NCI-H82 treated with DMSO at 0.1 percent for 48 hours (cell line): ENCODE data around the gene POU2AF1.

Experiments
- DNase-seq: peaks from one replicate; lab custom pipeline; 2025; ENCODE audit not compliant: unreplicated experiment; lab: John Stamatoyannopoulos, UW

Gene POU2AF1

GRCh38 chr11:111388420-111388819 lies 9.3 kb upstream of the POU2AF1 start:
- DNase-seq, result no peak

- DNase-seq, result no peak
These were observed 8.3 kb upstream of the POU2AF1 start for GRCh38 chr11:111387363-111387762.

DNA sequence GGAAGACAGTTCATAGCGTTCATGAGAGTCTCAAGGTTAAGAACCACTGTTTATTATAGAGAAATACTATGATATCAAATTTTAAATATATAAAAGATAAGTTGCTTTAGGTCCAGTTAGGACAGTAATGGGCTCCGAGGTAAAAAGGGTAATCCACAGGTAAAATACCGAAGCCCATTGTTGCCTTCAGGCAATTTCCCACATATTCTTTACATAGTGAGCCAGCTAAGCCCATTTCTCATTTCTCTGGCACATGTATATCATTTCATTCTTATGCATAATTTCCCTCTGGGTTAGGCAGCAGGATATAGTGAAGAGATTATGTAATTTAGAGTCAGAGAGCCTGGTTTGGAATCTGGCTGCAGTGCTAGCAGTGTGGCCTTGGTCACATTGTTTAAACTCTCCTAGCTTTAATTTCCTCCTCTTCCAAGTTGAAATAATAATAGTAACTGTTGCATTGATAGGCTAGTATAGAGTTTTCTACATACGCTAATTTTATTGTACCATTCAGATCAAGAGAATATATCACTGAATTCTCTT lies 7.6 kb upstream of the POU2AF1 start:
- no peak for DNase-seq

GRCh38 chr11:111384494-111384893 lies 5.4 kb upstream of the POU2AF1 start:
- no peak for DNase-seq

- DNase-seq, result no peak
These were observed 3.4 kb upstream of the POU2AF1 start for GRCh38 chr11:111382451-111382850.

DNA sequence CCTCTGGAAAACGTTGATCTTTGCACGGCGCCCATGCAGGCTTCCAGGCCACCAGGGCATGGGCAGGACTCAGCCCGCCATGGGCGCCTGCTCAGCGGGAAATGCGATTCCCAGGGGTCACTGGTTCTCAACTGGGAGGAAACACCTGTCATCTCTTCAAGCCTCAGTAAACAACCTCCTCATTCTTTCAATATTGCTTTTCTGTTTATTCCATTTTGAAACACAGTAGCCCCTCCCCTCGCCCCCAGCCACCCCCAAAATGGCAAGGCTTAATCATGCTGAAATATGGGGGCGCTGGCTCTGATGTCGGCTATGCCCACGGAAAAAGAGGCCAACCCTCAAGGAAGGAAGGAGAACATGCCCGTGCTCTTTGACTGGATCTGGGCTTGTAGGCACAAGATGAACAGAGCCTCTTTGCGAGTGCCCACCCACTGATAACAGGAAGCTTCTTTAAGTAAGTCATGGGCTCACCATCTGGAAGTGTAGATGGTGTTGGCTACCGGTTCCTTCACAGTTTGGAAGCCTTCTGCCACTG lies 594 bp upstream of the POU2AF1 start:
- DNase-seq, result no peak

GRCh38 chr11:111378185-111378860 lies 752 bp downstream of the POU2AF1 start:
- no peak for DNase-seq

GRCh38 chr11:111376181-111376871 lies 2.7 kb downstream of the POU2AF1 start:
- DNase-seq, result no peak

GRCh38 chr11:111373590-111373989 lies 5.5 kb downstream of the POU2AF1 start:
- DNase-seq, result no peak

- no peak for DNase-seq
These were observed 6.5 kb downstream of the POU2AF1 start for GRCh38 chr11:111372538-111372937.

DNA sequence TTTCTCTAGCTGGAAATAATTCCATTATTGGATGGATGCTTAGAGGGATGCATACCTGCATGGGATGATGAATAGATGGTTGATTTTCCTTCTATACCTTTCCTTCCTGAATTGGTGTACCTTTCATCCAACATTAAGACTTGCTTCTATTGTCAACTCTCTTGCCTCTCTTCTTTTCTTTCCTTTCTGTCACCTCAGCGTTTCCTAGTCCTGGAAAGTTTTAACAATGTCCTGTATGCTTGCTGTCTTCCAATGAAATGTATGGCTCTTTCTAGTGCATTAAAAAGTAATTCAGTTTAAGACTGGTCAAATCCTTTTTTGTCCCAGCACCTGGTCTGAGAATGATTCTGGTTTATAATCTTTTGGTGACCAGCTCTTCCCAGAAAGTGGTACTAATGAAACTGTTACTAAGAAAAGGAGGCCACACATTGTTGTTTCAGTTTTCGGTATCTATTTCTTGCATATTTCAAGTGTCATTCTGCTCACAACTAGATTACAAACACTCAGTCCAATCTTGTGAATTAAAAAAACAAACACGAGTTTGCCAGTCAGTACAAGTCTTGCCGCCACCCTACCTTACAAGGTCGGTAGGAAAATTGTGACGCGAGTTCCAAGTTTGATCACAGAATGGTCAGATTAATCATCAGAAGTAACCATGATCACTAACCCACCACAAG lies 8.0 kb downstream of the POU2AF1 start:
- no peak for DNase-seq

DNA sequence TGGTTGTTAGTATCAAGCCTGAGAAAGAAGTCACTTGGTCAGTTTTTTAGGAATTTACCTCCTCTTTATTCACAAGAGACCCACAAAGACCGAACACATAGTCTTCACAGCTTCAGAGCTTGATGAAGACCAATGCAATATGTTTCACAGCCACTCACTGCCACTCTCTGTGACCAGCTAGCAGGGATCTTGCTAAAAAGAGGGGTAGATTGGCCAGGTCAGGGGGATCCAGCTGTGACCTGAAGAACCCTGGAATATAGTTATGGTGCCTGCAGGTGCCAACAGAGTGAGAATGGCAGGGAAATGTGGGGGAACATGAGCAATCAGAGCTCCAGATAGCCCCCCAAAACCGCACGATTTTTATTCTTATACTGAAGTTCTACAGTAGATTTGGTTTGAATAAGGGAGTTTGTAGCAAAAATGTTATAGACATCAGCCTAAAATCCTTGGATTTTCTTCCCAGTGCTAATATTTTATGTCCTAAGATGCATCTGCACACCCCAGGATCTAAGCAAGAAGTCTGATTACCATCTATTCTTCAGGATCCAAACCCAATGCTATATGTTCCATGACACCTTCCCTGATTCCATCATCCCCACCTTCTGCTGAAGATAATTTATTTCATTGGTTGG lies 8.7 kb downstream of the POU2AF1 start:
- DNase-seq, result no peak

- no peak for DNase-seq
These were observed 10.9 kb downstream of the POU2AF1 start for GRCh38 chr11:111368285-111368560.

GRCh38 chr11:111367411-111368284 lies 11.4 kb downstream of the POU2AF1 start:
- no peak for DNase-seq

DNA sequence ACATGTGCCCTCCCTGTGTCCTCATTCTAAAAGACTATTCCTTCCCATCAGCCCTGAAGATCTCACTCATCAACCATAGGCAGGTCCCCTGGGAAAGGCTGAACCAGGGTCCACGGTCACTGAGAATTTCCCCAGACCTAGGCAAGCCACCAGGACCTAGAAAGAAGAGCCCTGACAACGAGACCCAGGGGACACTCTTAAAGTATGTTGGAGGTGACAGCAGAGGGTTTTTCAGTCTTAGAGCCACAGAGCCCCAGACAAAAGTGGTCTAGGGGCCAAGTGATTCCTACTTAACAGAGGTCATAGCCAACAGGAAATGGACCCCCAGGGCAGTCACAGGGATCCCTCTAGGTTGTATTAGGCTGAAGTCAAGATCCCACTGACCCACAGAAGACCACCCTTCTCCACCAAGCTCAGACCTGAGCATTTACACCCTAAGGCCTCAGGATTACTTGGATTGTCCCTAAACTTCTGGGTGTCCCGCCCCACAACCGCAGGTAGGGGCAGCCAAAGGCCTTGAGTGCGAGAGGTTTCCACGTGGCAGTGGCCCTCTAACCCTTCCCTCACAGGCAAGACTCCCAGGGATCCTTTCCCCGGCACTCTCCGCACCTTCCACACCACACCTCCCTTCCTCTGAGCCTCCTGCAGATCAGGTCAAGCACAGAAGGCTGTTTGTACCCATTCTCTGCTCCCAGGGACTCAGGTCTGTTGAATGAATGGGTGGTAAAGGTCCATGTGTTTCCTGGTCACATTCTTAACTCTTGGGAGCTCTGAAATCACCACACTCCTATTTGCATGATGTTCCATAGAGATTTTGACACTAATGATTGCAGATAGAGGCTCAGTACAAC lies 12.3 kb downstream of the POU2AF1 start:
- DNase-seq, result no peak

DNA sequence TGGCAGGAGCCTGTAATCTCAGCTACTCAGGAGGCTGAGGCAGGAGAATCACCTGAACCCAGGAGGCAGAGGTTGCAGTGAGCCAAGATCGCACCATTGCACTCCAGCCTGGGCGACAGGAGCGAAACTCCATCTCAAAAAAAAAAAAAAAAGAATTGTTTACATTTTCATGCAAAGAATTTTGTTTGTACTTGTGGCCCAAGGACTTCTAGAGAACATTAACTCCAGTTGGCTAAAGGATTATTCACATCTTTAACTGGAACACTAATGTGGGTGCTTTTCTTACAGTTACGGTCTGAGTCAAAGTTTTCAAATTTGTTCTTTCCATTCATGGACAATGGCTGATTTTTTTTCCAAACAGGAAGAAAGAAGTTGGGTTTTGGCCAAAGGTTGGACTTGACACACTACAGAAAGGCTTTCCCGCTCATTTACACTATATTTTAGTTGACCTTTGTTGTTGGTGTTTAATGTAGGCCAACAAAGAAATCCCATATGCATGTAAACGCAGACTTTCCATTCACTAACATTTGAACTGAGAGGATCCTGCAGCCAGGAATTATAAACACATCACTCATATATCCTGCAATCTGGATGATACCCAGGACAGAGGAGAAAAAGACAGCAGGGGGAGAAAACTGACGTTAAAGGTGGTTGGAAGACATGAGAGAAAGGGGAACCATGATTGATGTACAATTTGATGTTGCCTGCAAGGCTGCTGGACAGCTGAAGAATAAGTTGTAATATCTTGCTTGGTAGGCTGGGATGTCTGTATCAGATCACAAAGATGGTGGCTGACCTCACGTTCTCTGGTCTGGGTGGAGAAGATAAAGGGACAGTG lies 13.1 kb downstream of the POU2AF1 start:
- DNase-seq, result no peak

GRCh38 chr11:111364503-111364902 lies 14.6 kb downstream of the POU2AF1 start:
- no peak for DNase-seq

- no peak for DNase-seq
These were observed 15.1 kb downstream of the POU2AF1 start for GRCh38 chr11:111363985-111364384.
